ENCODE measurements around the gene ERGIC3. TPM values are rescaled to one million over a fixed set of nuclear protein-coding genes. Genes with fewer than 3 reads are reported as not detected.

ERGIC3 gene
- total RNA-seq, 4 donors from 2014 or later, result 121 to 260 (median 189) TPM

- peak overlapping the region in 3 of 4 donors; percentile 1 to 49 (median 20) for H3K27ac ChIP-seq
- no peaks in the 10 kb centered on the region for H3K36me3 ChIP-seq
- DNase-seq, result no peak
- no peaks in the 10 kb centered on the region for H3K9me3 ChIP-seq
- WGBS, 2 donors, result 60% methylated on average over 3 of the region's 30 CpGs; no CpG with 5 or more reads in 1 of the 2 donors
- peaks cover 0 to 55% (median 3%) of the 10 kb centered on the region in 4 donors for H3K27me3 ChIP-seq
- peak overlapping the region; percentile 33 to 74 (median 44) for H3K4me3 ChIP-seq
- intact Hi-C loops (cut with DNase I), result no loop called here
- peaks cover 15 to 22% (median 17%) of the 10 kb centered on the region in 3 donors for H3K4me1 ChIP-seq
- no peak for TF ChIP-seq POLR2A (IDR thresholded peaks at IDR 0.05)
- no peak for TF ChIP-seq CTCF (IDR thresholded peaks at IDR 0.05)
These were observed 60.1 kb downstream of the ERGIC3 start for GRCh38 chr20:35601990-35602389.

- no peak for TF ChIP-seq POLR2A (IDR thresholded peaks at IDR 0.05)
- TF ChIP-seq CTCF (IDR thresholded peaks at IDR 0.05), result no peak
- 93 to 94% methylated on average over 8 to 13 of the region's 15 CpGs for WGBS, 2 donors
- no peak for DNase-seq
- Histone ChIP-seq H3K27me3 (peaks cover 0 to 45% (median 3%) of the 10 kb centered on the region in 4 donors), H3K4me1 (peaks cover 15 to 31% (median 17%) of the 10 kb centered on the region in 3 donors), H3K27ac (no peak overlapping the region), H3K36me3 (no peaks in the 10 kb centered on the region), H3K9me3 (no peaks in the 10 kb centered on the region), H3K4me3 (no peak overlapping the region)
- intact Hi-C loops (cut with DNase I), result no loop called here
These were observed 61.1 kb downstream of the ERGIC3 start for GRCh38 chr20:35602851-35603495.

GRCh38 chr20:35603695-35604448 lies 62.0 kb downstream of the ERGIC3 start:
- WGBS, 2 donors, result 91 to 96% methylated on average over 10 to 11 of the region's 11 CpGs
- peaks cover 15 to 31% (median 17%) of the 10 kb centered on the region in 3 donors for H3K4me1 ChIP-seq
- H3K27ac ChIP-seq, result peak overlapping the region in 1 of 4 donors; percentile 14
- no peaks in the 10 kb centered on the region for H3K36me3 ChIP-seq
- H3K4me3 ChIP-seq, result no peak overlapping the region
- H3K27me3 ChIP-seq, result peaks cover 0 to 36% (median 3%) of the 10 kb centered on the region in 4 donors
- no peaks in the 10 kb centered on the region for H3K9me3 ChIP-seq
- intact Hi-C loops (cut with DNase I), result no loop called here
- TF ChIP-seq CTCF (IDR thresholded peaks at IDR 0.05) (no peak), POLR2A (IDR thresholded peaks at IDR 0.05) (no peak)
- DNase-seq, result no peak

GRCh38 chr20:35604449-35604747 lies 62.5 kb downstream of the ERGIC3 start:
- Histone ChIP-seq H3K4me1 (peaks cover 15 to 31% (median 17%) of the 10 kb centered on the region in 3 donors), H3K4me3 (no peak overlapping the region), H3K9me3 (no peaks in the 10 kb centered on the region), H3K36me3 (no peaks in the 10 kb centered on the region), H3K27me3 (peaks cover 0 to 31% (median 3%) of the 10 kb centered on the region in 4 donors), H3K27ac (peak overlapping the region in 1 of 4 donors; percentile 14)
- no peak for TF ChIP-seq POLR2A (IDR thresholded peaks at IDR 0.05)
- TF ChIP-seq CTCF (IDR thresholded peaks at IDR 0.05), result peak in 4 of 6 experiments; percentile 8 to 36 (median 16)
- no peak for DNase-seq
- intact Hi-C loops (cut with DNase I), result no loop called here
- 42 to 63% methylated on average over 3 to 4 of the region's 4 CpGs for WGBS, 2 donors

GRCh38 chr20:35606127-35606526 lies 64.2 kb downstream of the ERGIC3 start:
- Histone ChIP-seq H3K4me3 (no peak overlapping the region), H3K27me3 (peaks cover 0 to 14% (median 0%) of the 10 kb centered on the region in 4 donors), H3K4me1 (peaks cover 8 to 22% (median 10%) of the 10 kb centered on the region in 3 donors), H3K27ac (no peak overlapping the region), H3K36me3 (no peaks in the 10 kb centered on the region), H3K9me3 (no peaks in the 10 kb centered on the region)
- TF ChIP-seq POLR2A (IDR thresholded peaks at IDR 0.05), result no peak
- no peak for TF ChIP-seq CTCF (IDR thresholded peaks at IDR 0.05)
- WGBS, 2 donors, result 50 to 89% methylated on average over 2 to 3 of the region's 4 CpGs
- intact Hi-C loops (cut with DNase I), result no loop called here
- no peak for DNase-seq

Measured in esophagus squamous epithelium (tissue), 5 donors.